ENCODE results near the gene ARHGAP26.
A peak's percentile ranks its signal among the peaks of the same experiment; 100 is the strongest.
"Not testable (repeated sequence)": the region's sequence is repeated elsewhere in the genome, so short reads cannot be mapped to it uniquely, and the experiment has no call there.

ARHGAP26 gene

DNA sequence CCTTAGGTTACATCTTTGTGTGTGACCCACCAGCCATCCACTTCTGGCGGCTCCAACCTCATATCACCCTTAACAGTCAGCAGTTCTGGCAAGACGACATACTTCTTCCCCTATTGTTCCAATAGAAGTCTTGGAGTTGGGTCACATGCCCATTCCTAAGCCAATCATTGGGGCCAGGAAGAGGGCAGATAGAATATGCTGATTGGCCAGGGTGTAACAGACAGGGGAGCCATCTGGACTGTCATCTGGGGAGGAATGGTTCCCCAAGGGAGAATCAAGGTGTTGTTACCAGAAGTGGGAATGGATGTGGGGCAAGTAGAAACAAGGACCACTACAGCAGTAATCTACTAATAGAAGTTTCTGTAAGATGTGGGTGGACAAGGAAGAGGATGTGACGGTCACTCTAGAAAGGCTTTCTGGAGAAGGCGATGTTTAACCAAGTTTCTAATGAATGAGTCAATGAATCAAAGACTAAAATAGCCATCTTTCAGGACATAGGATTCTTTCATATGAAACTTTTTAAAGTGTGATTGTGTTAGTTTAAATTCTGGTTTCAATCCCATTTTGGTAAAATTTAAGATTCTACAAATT lies 200.4 kb downstream of the ARHGAP26 start:
- no peak for DNase-seq

DNA sequence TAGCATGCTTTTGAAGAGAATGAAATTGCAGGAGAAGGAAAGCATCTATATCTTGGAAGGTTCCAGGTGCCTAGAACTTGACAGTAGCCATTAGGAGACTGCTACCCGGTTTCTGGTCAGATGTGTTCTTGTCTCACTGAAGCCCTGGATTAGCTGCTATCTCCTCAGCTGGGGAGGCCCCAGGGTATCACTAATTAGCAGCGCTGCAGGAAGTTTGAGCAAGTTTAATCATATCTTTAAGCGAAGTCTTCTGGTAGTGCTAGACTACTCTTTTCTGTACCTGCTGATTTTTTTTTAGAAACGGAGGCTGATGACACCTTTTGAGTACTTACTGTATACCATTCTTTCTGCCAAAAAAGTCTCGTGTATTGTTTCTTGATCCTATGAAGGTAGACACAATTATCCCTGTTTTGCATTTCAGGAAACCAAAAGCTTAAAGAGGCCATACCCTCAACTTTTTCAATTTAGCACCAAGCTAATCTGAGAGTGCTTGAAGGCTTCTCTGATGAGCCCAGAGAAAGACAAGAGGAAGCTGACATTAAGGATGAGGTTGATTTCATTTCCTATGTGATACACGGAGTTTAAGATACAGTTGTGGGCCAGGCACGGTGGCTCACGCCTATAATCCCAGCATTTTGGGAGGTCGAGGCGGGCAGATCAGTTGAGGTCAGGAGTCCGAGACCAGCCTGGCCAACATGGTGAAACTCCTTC lies 201.3 kb downstream of the ARHGAP26 start:
- DNase-seq = no peak

DNA sequence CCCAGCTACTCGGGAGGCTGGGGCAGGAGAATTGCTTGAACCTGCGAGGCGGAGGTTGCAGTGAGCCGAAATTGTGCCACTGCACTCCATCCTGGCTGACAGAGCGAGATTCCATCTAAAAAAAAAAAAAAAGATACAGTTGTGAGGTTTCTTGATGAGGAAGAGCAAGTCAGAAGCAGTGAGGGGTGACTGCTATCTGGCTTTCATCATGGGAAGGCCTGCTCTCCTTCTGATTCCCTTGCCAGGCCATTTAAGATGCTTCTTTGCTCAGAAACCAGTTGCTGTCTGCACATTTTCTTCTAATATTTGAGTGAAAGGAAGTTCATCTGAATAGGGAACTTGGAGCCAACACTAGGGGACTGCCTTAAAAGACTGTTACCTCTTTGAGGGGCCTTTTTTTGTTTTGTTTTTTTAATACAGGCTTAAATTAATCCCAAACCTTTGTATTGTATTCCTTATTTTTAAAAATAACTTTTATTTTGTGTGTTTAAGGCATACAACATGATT lies 201.9 kb downstream of the ARHGAP26 start:
- no peak for DNase-seq

DNA sequence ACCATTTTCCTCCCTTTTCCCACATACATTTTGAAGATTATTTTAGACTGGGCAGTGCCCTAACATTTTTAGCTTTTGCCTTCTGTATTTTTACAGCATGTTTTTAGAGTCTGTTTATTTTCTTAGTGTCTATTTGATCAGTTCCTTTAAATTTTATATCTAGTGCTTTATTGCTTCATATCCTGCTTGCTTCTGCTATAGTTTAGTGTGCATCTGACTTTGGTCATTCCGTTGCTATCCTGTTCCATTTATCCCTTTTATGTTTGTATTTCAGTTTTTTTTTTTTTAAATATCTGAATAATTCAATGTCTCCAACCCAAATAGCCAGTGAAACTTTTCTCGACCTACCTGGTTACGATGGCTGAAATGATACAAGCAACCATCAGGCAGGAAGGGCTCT lies 203.8 kb downstream of the ARHGAP26 start:
- DNase-seq = no peak

DNA sequence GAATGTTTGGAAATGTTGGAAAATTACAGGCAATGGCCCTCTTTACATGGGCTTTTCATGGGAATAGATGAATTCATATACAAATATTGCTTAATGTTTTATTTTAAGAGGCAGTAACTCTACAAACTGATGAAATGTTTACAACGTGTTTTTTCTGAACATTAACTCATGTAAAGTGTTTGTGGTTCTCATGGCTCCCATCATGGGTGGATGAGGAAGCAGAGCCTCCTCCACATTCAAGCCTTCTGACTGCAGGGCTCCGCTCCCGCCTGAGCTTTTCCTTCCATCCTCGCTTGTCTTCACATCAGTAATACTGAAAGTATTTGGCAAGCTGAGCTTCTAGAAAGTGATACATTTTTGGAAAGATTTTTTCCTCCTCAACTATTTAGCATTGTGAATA lies 204.2 kb downstream of the ARHGAP26 start:
- DNase-seq = no peak

DNA sequence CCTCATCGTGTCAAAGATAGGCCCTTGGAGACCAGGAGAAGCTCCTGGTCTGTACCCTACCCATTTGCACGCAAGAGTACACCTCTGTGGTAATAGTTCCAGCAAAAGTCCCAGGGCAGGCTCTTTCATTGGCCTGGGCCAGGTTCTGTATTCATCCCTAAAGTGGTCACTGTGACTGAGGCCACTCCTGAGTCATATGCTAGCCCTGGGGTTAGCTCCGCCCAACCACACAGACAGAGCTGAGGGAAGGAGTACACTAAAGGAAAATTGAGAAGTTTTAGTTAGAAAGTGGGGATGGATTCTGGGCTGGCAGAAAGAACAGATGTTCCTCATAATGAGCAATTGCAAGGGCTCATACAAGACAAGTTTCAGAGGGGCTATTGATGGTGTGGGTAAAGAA lies 206.7 kb downstream of the ARHGAP26 start:
- DNase-seq = no peak

DNA sequence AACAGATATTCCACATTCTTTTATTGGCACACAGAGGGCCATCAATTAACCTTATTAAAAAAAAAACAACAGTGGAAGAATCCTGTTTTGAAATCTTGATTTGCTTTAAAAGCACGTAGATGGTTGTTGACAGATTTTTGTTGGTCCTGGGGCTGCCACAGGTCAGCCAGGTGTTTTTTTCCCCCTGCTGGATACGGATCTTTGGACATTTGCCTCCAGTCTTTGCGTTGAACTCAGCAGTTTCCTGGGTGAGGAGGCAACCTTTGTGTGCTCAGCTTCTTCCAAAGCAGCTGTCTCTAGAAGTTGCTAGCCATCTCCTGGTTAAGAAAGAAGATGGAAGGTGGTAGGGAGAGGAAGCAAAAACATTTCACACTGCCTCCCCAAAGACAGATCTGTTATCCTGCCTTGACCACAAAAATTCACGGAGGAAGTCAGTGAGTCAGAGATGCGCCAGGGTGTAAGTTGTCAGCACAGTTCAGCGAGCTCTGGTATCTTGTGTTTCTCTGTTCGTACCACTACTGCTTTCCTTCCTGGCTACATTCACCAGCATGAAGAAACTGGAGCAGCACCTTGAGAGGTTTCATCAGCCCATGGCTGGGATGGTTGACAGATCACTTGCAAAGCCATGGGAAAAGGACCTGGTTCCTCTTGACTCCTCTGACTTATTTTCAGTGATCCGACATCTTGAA lies 207.3 kb downstream of the ARHGAP26 start:
- DNase-seq = peak; percentile 69

DNA sequence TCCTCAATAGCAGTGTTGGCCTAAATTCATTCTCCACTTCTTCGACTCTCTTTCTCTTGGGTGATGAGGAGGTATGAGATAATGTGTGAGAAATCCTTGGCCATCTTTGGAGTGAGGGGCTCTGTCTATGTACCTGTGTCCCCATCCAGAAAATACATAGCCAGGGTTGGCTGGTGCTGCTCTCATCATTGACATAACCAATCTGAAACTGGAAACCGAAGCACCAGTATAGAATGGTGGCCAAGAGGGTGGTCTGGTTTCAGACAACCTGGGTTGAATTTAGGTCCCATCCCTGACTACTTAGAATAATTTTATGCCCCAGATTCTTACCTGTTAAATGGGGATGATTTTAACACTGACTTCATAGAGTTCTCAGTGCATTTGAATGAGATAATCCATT lies 208.1 kb downstream of the ARHGAP26 start:
- no peak for DNase-seq

DNA sequence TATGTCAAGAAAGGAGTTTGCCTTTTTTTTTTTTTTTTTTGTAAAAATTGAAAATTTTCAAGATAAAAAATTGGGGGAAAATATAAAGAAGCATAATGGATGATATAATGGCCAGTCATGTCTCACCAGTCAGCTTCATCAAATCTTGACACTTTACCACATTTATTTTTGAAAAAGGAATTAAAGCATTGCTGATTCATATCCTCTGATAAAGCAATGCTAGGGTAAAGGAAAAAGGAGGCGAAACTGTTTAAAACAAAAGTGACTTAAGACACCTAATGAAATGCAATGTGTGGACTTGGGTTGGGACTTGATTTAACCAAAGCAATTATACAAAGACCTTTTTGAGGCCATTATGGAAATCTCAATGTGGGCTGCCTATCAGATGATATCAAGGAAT lies 208.5 kb downstream of the ARHGAP26 start:
- no peak for DNase-seq

DNA sequence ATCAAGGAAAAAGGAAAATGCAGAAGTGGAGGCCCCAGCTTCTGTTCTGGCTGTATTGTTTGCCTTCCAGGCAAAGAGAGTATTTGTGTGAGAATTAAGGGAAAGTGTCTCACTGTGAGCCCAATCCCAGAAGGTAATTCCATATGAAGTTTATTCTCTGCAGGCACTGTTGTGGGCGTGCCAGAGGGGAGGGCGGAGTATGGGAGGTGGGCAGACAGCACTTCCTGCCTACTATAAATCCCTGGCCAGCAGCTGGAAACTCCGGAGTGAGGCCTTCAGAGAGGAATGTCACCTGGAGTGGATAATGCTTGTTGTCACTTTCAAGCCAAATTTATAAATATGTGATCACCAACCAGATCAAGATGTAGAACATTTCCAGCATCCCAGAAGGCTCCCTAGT lies 209.5 kb downstream of the ARHGAP26 start:
- no peak for DNase-seq

DNA sequence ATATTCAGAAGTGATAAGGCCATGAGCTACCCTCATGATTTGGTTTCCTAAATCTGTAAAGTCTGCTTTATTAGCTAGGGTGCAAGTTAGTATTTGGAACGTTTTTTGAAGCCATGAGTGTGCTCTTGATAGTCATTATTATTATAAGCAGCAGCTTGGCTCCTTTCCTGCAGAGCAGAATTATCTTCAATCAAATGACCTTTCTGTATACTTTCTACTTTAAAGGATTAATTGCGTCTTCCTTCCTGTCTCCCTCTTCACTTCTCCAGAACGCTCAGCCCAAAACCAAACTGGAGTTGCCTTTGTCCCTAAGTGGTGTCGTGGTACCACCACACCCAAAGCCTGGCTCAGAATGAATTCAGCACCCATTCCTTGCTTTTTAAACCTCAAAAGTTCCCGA lies 211.3 kb downstream of the ARHGAP26 start:
- DNase-seq = no peak

DNA sequence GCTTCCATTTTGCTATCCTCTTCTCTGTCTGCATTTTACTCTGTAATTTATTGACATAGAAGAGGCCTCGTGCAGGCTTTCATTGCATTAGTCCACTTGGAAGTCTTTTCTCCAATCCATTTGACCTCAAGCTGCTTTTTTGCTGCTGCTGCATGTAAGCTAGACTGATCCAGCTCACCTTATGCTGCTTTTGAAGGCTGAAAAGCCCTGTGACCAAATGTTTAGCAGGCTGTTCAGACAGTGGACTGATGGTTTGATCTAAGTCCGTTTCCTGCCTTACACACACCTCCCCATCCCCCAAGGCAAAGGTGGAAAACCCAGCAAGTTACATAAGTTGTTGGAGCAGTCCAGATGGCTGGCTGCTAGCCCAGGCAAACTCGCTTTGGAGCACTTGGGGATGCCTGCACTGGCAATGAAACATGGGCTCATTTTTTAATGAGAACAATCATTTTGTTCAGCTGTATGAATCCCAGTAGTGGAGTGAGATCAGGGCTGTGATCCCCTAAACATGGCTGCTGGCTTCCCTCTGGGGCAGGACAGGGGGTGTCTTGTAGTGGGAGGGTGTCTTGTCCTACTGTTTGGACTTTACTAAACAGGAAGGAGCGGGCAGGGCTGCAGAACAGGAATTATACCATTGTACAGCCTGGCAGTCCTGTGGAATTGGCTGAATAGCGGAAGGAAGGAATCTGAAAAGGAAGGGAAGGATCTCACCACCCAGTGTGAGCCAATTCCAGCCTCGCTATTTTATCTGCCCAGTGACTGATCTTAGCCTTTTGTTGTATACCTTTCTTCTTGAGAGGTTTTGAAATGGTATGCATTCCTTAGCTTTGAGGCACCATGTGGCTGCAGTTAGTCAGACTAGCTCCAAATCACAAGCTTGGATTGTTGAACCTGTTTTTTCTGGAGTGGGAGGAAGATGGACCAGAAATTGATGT lies 212.0 kb downstream of the ARHGAP26 start:
- no peak for DNase-seq

DNA sequence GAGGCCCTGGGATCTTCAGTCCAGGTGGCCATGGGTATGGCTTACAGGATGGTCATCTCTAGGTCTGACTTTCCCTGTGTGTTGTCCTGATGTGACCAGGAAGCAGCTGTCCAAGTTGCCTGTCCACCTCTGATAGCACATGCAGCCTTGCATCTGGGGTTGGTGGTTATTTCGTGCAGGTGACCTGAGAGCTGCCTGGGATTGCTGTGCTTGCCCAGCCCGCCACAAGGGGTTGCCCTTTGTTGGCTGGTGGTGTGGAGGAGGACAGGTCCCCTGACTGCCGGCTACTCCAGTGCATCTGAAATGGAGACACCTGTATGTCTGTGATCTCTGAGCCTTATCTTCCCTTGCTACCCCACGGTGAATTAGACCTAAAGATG lies 212.6 kb downstream of the ARHGAP26 start:
- DNase-seq = no peak

DNA sequence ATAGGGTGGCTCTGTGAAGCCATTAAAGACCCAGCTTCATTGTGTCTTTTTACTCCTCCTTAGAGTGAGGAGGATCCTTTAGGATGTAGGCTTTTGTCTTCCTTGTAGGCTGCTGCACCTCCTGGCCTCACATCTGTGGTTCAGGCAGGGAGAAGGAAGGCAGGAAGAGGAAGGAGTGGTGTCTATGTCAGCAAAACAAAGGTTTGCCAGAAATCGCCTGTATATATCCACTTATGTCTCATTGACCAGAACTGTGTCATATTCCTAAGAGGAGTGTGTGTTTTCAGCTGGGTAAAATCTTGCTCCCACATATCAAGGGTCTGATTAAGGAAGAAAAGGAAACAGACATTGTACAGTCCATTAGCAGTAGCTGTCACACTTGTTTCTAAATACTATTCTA lies 213.8 kb downstream of the ARHGAP26 start:
- DNase-seq = no peak

DNA sequence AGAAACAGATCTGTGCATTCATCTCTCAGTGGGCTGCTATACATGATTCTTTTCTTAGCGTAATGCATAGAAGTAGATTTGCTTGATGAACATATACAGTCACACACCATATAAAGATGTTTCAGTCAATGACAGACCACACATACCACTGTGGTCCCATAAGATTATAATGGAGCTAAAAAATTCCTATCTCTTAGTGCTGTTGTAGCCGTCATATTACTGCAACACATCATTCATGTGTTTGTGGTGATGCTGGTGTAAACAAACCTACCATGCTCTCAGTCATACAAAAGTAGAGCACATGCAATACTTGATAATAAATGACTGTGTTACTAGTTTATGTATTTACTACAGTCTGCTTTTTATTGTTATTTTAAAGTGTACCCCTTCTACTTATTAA lies 214.3 kb downstream of the ARHGAP26 start:
- DNase-seq = no peak

DNA sequence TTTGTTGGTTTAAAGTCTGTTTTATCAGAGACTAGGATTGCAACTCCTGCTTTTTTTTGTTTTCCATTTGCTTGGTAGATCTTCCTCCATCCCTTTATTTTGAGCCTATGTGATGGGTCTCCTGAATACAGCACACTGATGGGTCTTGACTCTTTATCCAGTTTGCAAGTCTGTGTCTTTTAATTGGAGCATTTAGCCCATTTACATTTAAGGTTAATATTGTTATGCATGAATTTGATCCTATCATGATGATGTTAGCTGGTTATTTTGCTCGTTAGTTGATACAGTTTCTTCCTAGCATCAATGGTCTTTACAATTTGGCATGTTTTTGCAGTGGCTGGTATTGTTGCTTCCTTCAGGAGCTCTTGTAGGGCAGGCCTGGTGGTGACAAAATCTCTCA lies 219.1 kb downstream of the ARHGAP26 start:
- DNase-seq = not testable (repeated sequence)

DNA sequence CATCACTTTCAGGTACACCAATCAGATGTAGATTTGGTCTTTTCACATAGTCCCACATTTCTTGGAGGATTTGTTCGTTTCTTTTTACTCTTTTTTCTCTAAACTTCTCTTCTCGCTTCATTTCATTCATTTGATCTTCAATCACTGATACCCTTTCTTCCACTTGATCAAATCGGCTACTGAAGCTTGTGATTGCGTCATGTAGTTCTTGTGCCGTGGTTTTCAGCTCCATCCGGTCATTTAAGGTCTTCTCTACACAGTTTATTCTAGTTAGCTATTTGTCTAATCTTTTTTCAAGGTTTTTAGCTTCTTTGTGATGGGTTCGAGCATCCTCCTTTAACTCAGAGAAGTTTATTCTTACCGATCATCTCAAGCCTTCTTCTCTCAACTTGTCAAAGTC lies 219.9 kb downstream of the ARHGAP26 start:
- DNase-seq = not testable (repeated sequence)

DNA sequence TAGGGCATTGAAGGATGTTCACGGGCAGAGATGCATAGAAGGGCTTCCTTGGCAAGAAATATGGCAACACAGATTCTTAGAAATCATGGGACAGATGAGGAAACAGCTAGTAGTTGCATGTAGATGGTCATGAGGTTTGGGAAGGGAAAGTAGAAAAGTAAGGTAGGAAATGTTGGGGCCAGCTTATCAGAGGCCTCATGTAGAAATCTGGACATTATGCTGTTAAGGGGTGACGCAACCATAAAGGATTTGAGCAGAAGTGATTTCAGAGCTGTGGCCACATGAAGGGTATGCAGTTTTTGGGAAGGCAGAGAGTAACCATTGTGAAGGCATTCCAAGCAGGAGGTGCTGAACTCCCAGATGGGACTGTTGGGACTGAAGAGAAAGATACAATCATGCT lies 224.0 kb downstream of the ARHGAP26 start:
- DNase-seq = no peak

DNA sequence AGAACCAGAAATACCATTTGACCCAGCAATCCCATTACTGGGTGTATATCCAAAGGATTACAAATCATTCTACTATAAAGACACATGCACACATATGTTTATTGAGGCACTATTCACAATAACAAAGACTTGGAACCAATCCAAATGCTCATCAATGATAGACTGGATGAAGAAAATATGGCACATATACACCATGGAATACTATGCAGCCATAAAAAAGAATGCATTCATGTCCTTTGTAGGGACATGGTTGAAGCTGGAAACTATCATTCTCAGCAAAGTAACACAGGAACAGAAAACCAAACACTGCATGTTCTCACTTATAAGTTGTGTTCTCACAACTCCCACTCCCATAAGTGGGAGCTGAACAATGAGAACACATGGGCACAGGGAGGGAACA lies 225.4 kb downstream of the ARHGAP26 start:
- not testable (repeated sequence) for DNase-seq

DNA sequence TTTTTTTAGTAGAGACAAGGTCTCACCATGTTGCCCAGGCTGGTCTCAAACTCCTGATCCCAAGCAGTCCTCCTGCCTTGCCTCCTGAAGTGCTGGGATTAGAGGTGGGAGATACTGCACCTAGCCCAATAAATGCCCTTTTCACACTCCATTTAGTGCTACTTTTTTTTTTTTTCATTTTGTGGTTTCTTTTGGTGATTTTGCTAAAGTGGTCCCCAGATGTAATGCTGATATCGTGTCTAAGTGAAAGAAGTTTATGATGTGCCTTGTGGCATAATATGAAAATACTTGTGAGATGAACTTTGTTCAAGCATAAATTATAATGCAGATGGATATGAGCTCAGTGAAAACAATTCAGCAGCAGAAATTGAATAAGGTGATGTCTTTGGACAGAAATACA lies 227.4 kb downstream of the ARHGAP26 start:
- no peak for DNase-seq

DNA sequence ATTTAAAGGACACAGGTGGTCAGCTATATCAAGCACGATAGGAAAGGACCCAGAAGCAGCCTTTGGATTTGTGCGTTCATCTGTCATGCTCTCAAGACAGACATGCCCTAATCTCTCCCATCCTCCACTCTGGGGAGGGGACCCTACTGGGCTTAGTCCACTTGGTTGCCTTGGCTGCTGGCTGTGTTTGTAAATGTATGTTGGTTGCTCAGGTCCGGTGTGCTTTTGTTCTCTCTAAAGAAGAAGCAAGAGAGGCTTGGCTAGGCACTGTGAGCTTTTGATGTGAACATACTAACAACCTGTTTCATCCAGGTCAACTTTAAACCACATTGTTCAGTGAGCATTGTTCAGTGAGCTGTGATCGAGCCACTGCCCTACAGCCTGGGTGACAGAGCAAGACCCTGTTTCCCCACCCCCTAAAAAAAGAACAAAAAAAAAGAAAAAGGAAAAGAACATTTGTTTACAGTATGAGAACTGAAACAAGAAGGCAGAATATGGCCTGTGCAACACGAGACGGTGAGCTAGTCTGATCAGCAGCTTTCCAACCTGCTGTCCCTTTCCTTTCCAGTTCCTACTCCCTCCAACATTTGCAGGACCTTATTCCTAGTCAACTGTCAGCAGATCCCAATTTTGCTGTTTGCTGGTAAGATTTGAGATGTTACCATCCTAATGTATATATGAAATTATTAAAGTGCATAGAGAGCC lies 228.3 kb downstream of the ARHGAP26 start:
- DNase-seq = no peak

DNA sequence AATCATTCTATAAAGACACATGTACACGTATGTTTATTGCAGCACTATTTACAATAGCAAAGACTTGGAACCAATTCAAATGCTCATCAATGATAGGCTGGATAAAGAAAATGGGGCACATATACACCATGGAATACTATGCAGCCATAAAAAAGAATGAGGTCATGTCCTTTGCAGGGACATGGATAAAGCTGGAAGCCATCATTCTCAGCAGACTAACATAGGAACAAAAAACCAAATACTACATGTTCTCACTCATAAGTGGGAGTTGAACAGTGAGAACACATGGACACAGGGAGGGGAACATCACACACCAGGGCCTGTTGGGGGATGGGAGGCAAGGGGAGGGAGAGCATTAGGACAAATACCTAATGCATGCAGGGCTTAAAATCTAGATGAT lies 230.4 kb downstream of the ARHGAP26 start:
- DNase-seq = not testable (repeated sequence)

Data from CD4-positive, alpha-beta T cell treated with Interleukin-17A for 4 hours (primary cell).